Articular chondrocyte of knee joint (primary cell): ENCODE results near the gene FLRT2. TPM values are rescaled to one million over a fixed set of nuclear protein-coding genes. Genes with fewer than 3 reads are reported as not detected.

Experiments used
- total RNA-seq: library from RNA; depleted of rRNA; stranded (reverse); fragments of >200 nt; gene quantifications from 2 replicates; pipeline ENCODE4 v1.2.3, GENCODE V29; 2012

FLRT2 gene, protein sequence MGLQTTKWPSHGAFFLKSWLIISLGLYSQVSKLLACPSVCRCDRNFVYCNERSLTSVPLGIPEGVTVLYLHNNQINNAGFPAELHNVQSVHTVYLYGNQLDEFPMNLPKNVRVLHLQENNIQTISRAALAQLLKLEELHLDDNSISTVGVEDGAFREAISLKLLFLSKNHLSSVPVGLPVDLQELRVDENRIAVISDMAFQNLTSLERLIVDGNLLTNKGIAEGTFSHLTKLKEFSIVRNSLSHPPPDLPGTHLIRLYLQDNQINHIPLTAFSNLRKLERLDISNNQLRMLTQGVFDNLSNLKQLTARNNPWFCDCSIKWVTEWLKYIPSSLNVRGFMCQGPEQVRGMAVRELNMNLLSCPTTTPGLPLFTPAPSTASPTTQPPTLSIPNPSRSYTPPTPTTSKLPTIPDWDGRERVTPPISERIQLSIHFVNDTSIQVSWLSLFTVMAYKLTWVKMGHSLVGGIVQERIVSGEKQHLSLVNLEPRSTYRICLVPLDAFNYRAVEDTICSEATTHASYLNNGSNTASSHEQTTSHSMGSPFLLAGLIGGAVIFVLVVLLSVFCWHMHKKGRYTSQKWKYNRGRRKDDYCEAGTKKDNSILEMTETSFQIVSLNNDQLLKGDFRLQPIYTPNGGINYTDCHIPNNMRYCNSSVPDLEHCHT
- 23.1 and 36.0 TPM in 2 replicates for total RNA-seq

DNA sequence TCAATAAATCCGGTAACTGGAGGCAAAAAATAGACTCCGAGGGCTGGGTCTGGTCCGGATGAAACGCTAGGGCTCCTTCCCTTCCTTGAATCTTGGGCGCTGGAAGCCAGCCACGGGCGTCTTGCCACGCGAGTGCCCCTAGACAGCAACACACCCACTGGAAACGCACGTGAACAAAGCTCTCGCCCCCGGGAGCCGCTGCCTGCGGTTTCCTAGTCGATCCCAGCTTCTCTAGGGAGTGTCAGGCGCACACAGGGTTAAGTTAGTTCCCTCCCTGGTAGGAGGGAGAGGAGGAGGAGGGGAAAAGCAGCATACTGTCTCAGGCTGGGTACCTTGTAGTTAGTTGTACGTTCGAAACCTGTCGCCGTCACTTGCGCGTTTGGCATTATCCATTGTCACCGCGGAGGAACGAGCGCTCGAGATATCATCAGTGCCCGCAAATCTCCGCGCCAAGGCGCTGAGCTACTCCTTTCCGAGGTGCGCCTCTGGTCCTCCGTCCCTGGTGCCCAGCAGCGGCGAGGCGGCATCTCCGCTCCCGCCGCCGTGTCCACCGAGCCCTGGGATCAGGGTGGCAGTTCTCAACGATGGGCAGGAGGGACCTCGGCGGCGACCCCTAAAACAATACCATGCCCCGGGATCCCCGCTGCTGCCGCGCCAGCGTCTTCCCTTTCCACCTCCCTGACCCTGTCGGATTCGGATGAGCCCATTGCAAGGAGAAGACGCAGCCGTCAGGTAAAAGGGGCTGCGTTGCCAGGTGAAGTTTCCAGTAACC is at the start of gene FLRT2:
FLRT2 (plus strand) TSS at position 342 of the 772 bp plus-strand sequence. CDS start 91,371 bp downstream, outside the sequence.

